K562 (cell line): ENCODE measurements around the gene MRLN. TPM values are rescaled to one million over a fixed set of nuclear protein-coding genes. Genes with fewer than 3 reads are reported as not detected.
A peak's percentile ranks its signal among the peaks of the same experiment; 100 is the strongest.

Experiments
- ATAC-seq: fragments of 200-7000 bp; cut with Tn5 transposase; 3 replicates; pipeline ENCODE4 v1.9.1; 2020; ENCODE audit warnings: moderate library complexity
- BruUV-seq: library from RNA; stranded (reverse); fragments of 400-500 nt; replicated peaks from 2 replicates; lab custom pipeline; 2021; lab: Mats Ljungman, UMichigan
- CTCF ChIA-PET: fragments of 300-600 bp; formaldehyde crosslinking; extraction: SDS; loops from one replicate; lab custom pipeline; 2021; ENCODE audit warnings: low intra/inter-chr PET ratio; lab: Yijun Ruan, JAX
- POLR2A ChIA-PET: fragments of 300-600, 350-650 bp; sonication (Branson Sonifier 250); formaldehyde crosslinking; extraction: SDS; loops from one replicate; lab custom pipeline; 2021; ENCODE audit warnings: antibody characterized with exemption, inconsistent platforms; lab: Yijun Ruan, JAX
- DNase-seq, 4 experiments: peaks; one replicate each; pipeline versions ENCODE4 v3.0.0 to v3.0.0-alpha.2; 2011 to 2018; ENCODE audit warnings: low spot score in 3 of 4, mixed read lengths in 3 of 4; ENCODE audit errors: extremely low read depth in 1 of 4
- FAIRE-seq: peaks from 2 replicates; lab custom pipeline; 2011; peaks lifted over from hg19 to GRCh38; lab: Jason Lieb, UNC
- H2AFZ ChIP-seq: 2 replicates; pipeline ENCODE4 v1.6.0; 2011; ENCODE audit warnings: low read depth, low read length, control low read depth, inconsistent platforms
- H3K27ac ChIP-seq: fragments of 200-600 bp; 3 replicates; pipeline ENCODE4 v1.8.0; 2011; ENCODE audit warnings: low read depth, mild to moderate bottlenecking, control low read depth, inconsistent platforms, low read length, moderate library complexity, mixed read lengths; ENCODE audit errors: extremely low read depth
- H3K27me3 ChIP-seq, 2 experiments: fragments of 300-600 bp in 1 of 2; 2 replicates in 1 of 2; 3 replicates in 1 of 2; pipeline versions ENCODE4 v1.6.0 to v1.8.0; 2011; ENCODE audit warnings: inconsistent platforms in 2 of 2, low read length in 2 of 2, mild to moderate bottlenecking in 1 of 2, mixed read lengths in 1 of 2, moderate library complexity in 1 of 2; ENCODE audit not compliant: control insufficient read depth in 2 of 2, insufficient read depth in 2 of 2
- H3K36me3 ChIP-seq: fragments of 300-600 bp; 3 replicates; pipeline ENCODE4 v1.8.0; 2011; ENCODE audit warnings: mild to moderate bottlenecking, low read length, inconsistent platforms; ENCODE audit not compliant: control insufficient read depth, insufficient read depth
- H3K4me1 ChIP-seq, 2 experiments: fragments of 200-600 bp in 1 of 2; replicated peaks in 1 of 2; 2 replicates in 1 of 2; 3 replicates in 1 of 2; pipeline versions ENCODE4 v1.5.1 to v1.8.0; 2011; ENCODE audit warnings: inconsistent platforms in 2 of 2, low read length in 2 of 2, mild to moderate bottlenecking in 1 of 2, mixed read lengths in 1 of 2, moderate library complexity in 1 of 2; ENCODE audit not compliant: control insufficient read depth in 2 of 2, insufficient read depth in 2 of 2
- H3K4me2 ChIP-seq: 2 replicates; pipeline ENCODE4 v1.6.1; 2011; ENCODE audit warnings: low read length, control low read depth, inconsistent platforms, mixed read lengths; ENCODE audit not compliant: insufficient read depth
- H3K4me3 ChIP-seq: fragments of 200-600 bp; sonication (generic), shearing (Covaris generic); 2 replicates; pipeline ENCODE4 v1.5.1; 2016; ENCODE audit warnings: control low read depth, inconsistent platforms
- H3K79me2 ChIP-seq: fragments of 200-600 bp; 3 replicates; pipeline ENCODE4 v1.8.0; 2011; ENCODE audit warnings: low read length, inconsistent platforms; ENCODE audit not compliant: control insufficient read depth, insufficient read depth
- H3K9ac ChIP-seq, 2 experiments: 2 replicates each; pipeline versions ENCODE4 v1.6.0 to v1.6.1; 2011; ENCODE audit warnings: low read depth in 2 of 2, low read length in 2 of 2, control low read depth in 1 of 2, inconsistent platforms in 1 of 2, mild to moderate bottlenecking in 1 of 2, mixed read lengths in 1 of 2; ENCODE audit not compliant: insufficient read depth in 1 of 2
- H3K9me1 ChIP-seq: one replicate; pipeline ENCODE4 v1.6.0; 2011; ENCODE audit warnings: inconsistent platforms, mild to moderate bottlenecking, low read length, moderate library complexity; ENCODE audit not compliant: control insufficient read depth, insufficient read depth
- H3K9me3 ChIP-seq: replicated peaks from 2 replicates; pipeline ENCODE4 v1.5.1; 2011; ENCODE audit warnings: low read depth, low read length, inconsistent platforms; ENCODE audit not compliant: control insufficient read depth, insufficient read depth
- H4K20me1 ChIP-seq: replicated peaks from 2 replicates; pipeline ENCODE4 v1.6.1; 2011; ENCODE audit warnings: low read length, inconsistent platforms, mixed read lengths; ENCODE audit not compliant: control insufficient read depth, insufficient read depth
- ATF1 ChIP-seq, 2 experiments: fragments of 450-650 bp in 1 of 2; IDR thresholded peaks; 2 replicates each; pipeline ENCODE4 v1.6.1; 2016; ENCODE audit warnings: missing compliant biosample characterization in 1 of 2, missing genetic modification characterization in 1 of 2
- ATF3 ChIP-seq, 2 experiments: fragments of 450-650 bp in 1 of 2; sonication (generic) in 1 of 2; formaldehyde crosslinking in 1 of 2; IDR thresholded peaks in 1 of 2; conservative IDR thresholded peaks in 1 of 2; 2 replicates each; pipeline versions ENCODE4 v1.6.1 to v1.8.1; 2016 to 2023; ENCODE audit warnings: mild to moderate bottlenecking in 2 of 2, moderate library complexity in 2 of 2, inconsistent platforms in 1 of 2, missing genetic modification reagents in 1 of 2
- CXXC5 ChIP-seq: fragments of 250-450 bp; sonication (Bioruptor Pico); IDR thresholded peaks from 2 replicates; pipeline ENCODE4 v1.8.0; 2022; ENCODE audit warnings: inconsistent platforms, mild to moderate bottlenecking, moderate library complexity
- DIDO1 ChIP-seq: fragments of 450-650 bp; IDR thresholded peaks from 2 replicates; pipeline ENCODE4 v1.6.1; 2016; ENCODE audit warnings: low read depth, missing biosample characterization, missing genetic modification characterization
- ELK1 ChIP-seq: sonication (generic); formaldehyde crosslinking; IDR thresholded peaks from 2 replicates; pipeline ENCODE4 v1.8.1; 2022; ENCODE audit warnings: missing genetic modification reagents
- EP300 ChIP-seq: IDR thresholded peaks from 2 replicates; pipeline ENCODE4 v1.6.1; 2012; ENCODE audit warnings: low read length, improper control_type of control experiment
- ESRRB ChIP-seq: fragments of 250-450 bp; sonication (Bioruptor Pico); IDR thresholded peaks from 2 replicates; pipeline ENCODE4 v1.5.0; 2020; ENCODE audit warnings: mild to moderate bottlenecking, moderate library complexity, borderline replicate concordance
- FOSL1 ChIP-seq: fragments of 200-800 bp; sonication (Bioruptor generic); conservative IDR thresholded peaks from 2 replicates; pipeline ENCODE4 v1.6.1; 2016; ENCODE audit warnings: missing genetic modification characterization, missing compliant biosample characterization
- GATA2 ChIP-seq: sonication (generic); formaldehyde crosslinking; IDR thresholded peaks from 2 replicates; pipeline ENCODE4 v1.4.0; 2020; ENCODE audit warnings: mild to moderate bottlenecking, missing genetic modification reagents
- GTF2B ChIP-seq: IDR thresholded peaks from 2 replicates; pipeline ENCODE4 v1.6.1; 2011; ENCODE audit not compliant: insufficient read length; ENCODE audit errors: extremely low read depth
- HMG20B ChIP-seq: fragments of 250-450 bp; sonication (Bioruptor Pico); IDR thresholded peaks from 2 replicates; pipeline ENCODE4 v1.5.0; 2021; ENCODE audit warnings: mild to moderate bottlenecking
- MTA2 ChIP-seq: fragments of 450-650 bp; IDR thresholded peaks from 2 replicates; pipeline ENCODE4 v1.6.1; 2016; ENCODE audit warnings: low read depth
- POLR2AphosphoS5 ChIP-seq: IDR thresholded peaks from 2 replicates; pipeline ENCODE4 v1.6.1; 2011; ENCODE audit warnings: mild to moderate bottlenecking, low read depth, low read length, moderate library complexity; ENCODE audit not compliant: control insufficient read depth, insufficient read depth
- RFX7 ChIP-seq: fragments of 250-450 bp; sonication (Bioruptor Pico); IDR thresholded peaks from 2 replicates; pipeline ENCODE4 v1.5.1; 2021; ENCODE audit warnings: mild to moderate bottlenecking
- SIN3B ChIP-seq: fragments of 450-650 bp; IDR thresholded peaks from 2 replicates; pipeline ENCODE4 v1.6.1; 2017; ENCODE audit warnings: low read depth, mild to moderate bottlenecking, moderate library complexity
- TAL1 ChIP-seq: fragments of 450-650 bp; IDR thresholded peaks from 2 replicates; pipeline ENCODE4 v1.6.1; 2016; ENCODE audit warnings: mild to moderate bottlenecking
- TFAP4 ChIP-seq: sonication (generic); formaldehyde crosslinking; IDR thresholded peaks from 2 replicates; pipeline ENCODE4 v1.8.0; 2022; ENCODE audit warnings: missing genetic modification reagents, mild to moderate bottlenecking, moderate library complexity, borderline replicate concordance
- ZKSCAN1 ChIP-seq: fragments of 150-350 bp; IDR thresholded peaks from 2 replicates; pipeline ENCODE4 v1.6.1; 2016; ENCODE audit warnings: low read depth, low read length
- ZNF436 ChIP-seq: fragments of 250-450, 450-650 bp; sonication (Bioruptor Pico); formaldehyde crosslinking; IDR thresholded peaks from 2 replicates; pipeline ENCODE4 v1.7.0; 2020; ENCODE audit warnings: mild to moderate bottlenecking
- WGBS: fragments of 100-300 bp; shearing (Covaris generic); methylation state at CpG from one replicate; pipeline ENCODE4 v1.1.6; 2016; ENCODE audit warnings: low coverage, mixed read lengths; ENCODE audit not compliant: insufficient coverage; ENCODE audit errors: missing lambda C conversion rate; 5-methylcytosine and 5-hydroxymethylcytosine counted together
- in situ Hi-C: fragments of 300-500 bp; cut with MboI; formaldehyde crosslinking; loops from 4 replicates; pipeline ENCODE4 v1.15.0; 2018; ENCODE audit warnings: inconsistent platforms, mixed read lengths
- intact Hi-C: fragments of 100-400 bp; cut with micrococcal nuclease; formaldehyde crosslinking; loops from 2 replicates; pipeline ENCODE4 v1.14.2; 2022
- polyA plus RNA-seq, 8 experiments: library from polyadenylated mRNA; depleted of rRNA in 4 of 8; stranded (reverse) in 5 of 8; unstranded in 3 of 8; fragments of >200 nt; fragmentation: Nextera tagmentation in 2 of 8; fragmentation: Illumina TruSeq in 1 of 8; extraction: Ambion mirVana in 2 of 8; extraction: Trizol in 1 of 8; gene quantifications; 2 replicates each; pipeline versions ENCODE4 v1.2.1 to v1.2.3, GENCODE V29; 2011 to 2014; ENCODE audit warnings: inconsistent platforms in 1 of 8, missing spikeins in 1 of 8
- total RNA-seq, 7 experiments: library from RNA; depleted of rRNA in 6 of 7; stranded (reverse); fragments of >200 nt in 6 of 7; fragmentation: Illumina TruSeq in 2 of 7; extraction: Trizol in 2 of 7; gene quantifications; 2 replicates each; pipeline versions ENCODE4 v1.2.1 to v1.2.3, GENCODE V29; 2011 to 2021; ENCODE audit warnings: low replicate concordance in 1 of 7

The MRLN gene
- total and polyA plus RNA-seq, 9 of the 15 experiments (the other 6 are each of a cell fraction or from before 2014, with no cell fraction given) = 0.07 to 0.13 TPM; not detected in 7

- intact Hi-C loops = no loop called here
- Histone ChIP-seq H3K4me1 (peaks cover 10 to 19% of the 10 kb centered on the region in 2 experiments; a peak in 4 of 5 replicates), H4K20me1 (no peaks in the 10 kb centered on the region), H3K36me3 (no peaks in the 10 kb centered on the region), H3K79me2 (no peaks in the 10 kb centered on the region; the same call in 2 of the 3 replicates), H2AFZ (no peak overlapping the region), H3K4me2 (peak overlapping the region; percentile 16; the same call in 1 of the 2 replicates), H3K27ac (no peak overlapping the region), H3K9me3 (no peaks in the 10 kb centered on the region), H3K27me3 (peaks cover 6 to 20% of the 10 kb centered on the region in 2 experiments; a peak in 4 of 5 replicates), H3K9me1 (no peaks in the 10 kb centered on the region), H3K4me3 (no peak overlapping the region), H3K9ac (no peak overlapping the region)
- ChIA-PET POLR2A (interaction anchor here (1.0 kb wide), 1 partner anchor 11 kb away, joined by 3 read pairs; no protein-coding TSS in a partner anchor), CTCF (no interaction called here)
- BruUV-seq = no TSS peak
- 8% methylated on average over 7 of the region's 7 CpGs for WGBS
- DNase-seq (peak in 3 of 4 experiments; percentile 25 to 80 (median 46)), FAIRE-seq (peak; percentile 81), ATAC-seq (peak; percentile 40; the same call in 2 of the 3 replicates)
- in situ Hi-C loops = no loop called here
- TF ChIP-seq TAL1 (peak; percentile 78), ELK1 (CRISPR knock-in tag) (no peak), ESRRB (no peak), DIDO1 (tag) (no peak), CXXC5 (CRISPR knock-in tag) (0 out of 2 replicates have a peak, but pooled peaks have one; percentile 13), GTF2B (no peak), TFAP4 (CRISPR knock-in tag) (no peak), RFX7 (CRISPR knock-in tag) (no peak), MTA2 (peak; percentile 56), SIN3B (no peak), ATF3 (IDR thresholded peaks at IDR 0.05) (peak; percentile 32; the same call in 1 of the 2 replicates), ATF3 (CRISPR knock-in tag; conservative IDR thresholded peaks at IDR 0.05) (no peak), EP300 (peak; percentile 59; the same call in 1 of the 2 replicates), GATA2 (peak; percentile 42; the same call in 1 of the 2 replicates), POLR2AphosphoS5 (peak; percentile 42; the same call in 1 of the 2 replicates), FOSL1 (tag) (peak; percentile 78), ZKSCAN1 (no peak), ATF1 (CRISPR knock-in tag; IDR thresholded peaks at IDR 0.05) (no peak), ATF1 (tag; IDR thresholded peaks at IDR 0.05) (no peak), HMG20B (CRISPR knock-in tag) (no peak), ZNF436 (CRISPR knock-in tag) (no peak)
Measured at GRCh38 chr10:59713196-59713821, 39.9 kb downstream of the MRLN start.
